Peyer's patch (tissue), 4 donors: Measurements from ENCODE around the gene CASR. TPM values are rescaled to one million over a fixed set of nuclear protein-coding genes. Genes with fewer than 3 reads are reported as not detected.

Experiments
- DNase-seq, 3 donors: peaks; one replicate each; pipeline ENCODE4 v3.0.0-alpha.2; 2017 to 2019
- H3K27ac ChIP-seq, 4 donors: fragments of 200-600 bp; sonication (generic); one replicate each; pipeline ENCODE4 v1.5.1; 2016 to 2019
- H3K27me3 ChIP-seq, 2 donors: fragments of 200-600 bp; sonication (generic); one replicate each; pipeline ENCODE4 v1.5.1; 2019
- H3K36me3 ChIP-seq, 3 donors: fragments of 200-600 bp; sonication (generic); one replicate each; pipeline ENCODE4 v1.5.1; 2016 to 2019
- H3K4me1 ChIP-seq, 4 donors: fragments of 200-600 bp; sonication (generic); one replicate each; pipeline ENCODE4 v1.5.1; 2016 to 2019
- H3K4me3 ChIP-seq, 4 donors: fragments of 200-600 bp; sonication (generic); 1 replicate in 3 of 4; 2 replicates in 1 of 4; pipeline ENCODE4 v1.5.1; 2016 to 2019; ENCODE audit warnings: mild to moderate bottlenecking in 1 of 4
- H3K9me3 ChIP-seq, 4 donors: fragments of 200-600 bp; sonication (generic); one replicate each; pipeline ENCODE4 v1.5.1; 2016 to 2019; ENCODE audit warnings: mild to moderate bottlenecking in 1 of 4
- CTCF ChIP-seq, 6 experiments: fragments of 450-650 bp in 4 of 6; fragments of 200-600 bp in 2 of 6; sonication (generic) in 1 of 6; IDR thresholded peaks; one replicate each; pipeline ENCODE4 v1.5.1; 2017 to 2019; ENCODE audit warnings: antibody characterized with exemption in 6 of 6, mild to moderate bottlenecking in 3 of 6, moderate library complexity in 1 of 6
- POLR2A ChIP-seq, 2 donors: fragments of 450-650 bp; IDR thresholded peaks; one replicate each; pipeline ENCODE4 v1.5.1; 2017; ENCODE audit warnings: antibody characterized with exemption in 2 of 2, mild to moderate bottlenecking in 2 of 2, moderate library complexity in 2 of 2
- total RNA-seq, 4 donors: library from RNA; depleted of rRNA; stranded (reverse); fragments of >200 nt; gene quantifications; one replicate each; pipeline ENCODE4 v1.1.0, GENCODE V29; 2016

The CASR gene
- total RNA-seq, 4 donors from 2014 or later, result 0.28 to 1.7 (median 1.1) TPM; not detected in 1

- TF ChIP-seq POLR2A (IDR thresholded peaks at IDR 0.05) (no peak), CTCF (IDR thresholded peaks at IDR 0.05) (no peak)
These were observed 62.7 kb downstream of the CASR start for GRCh38 chr3:122246199-122246598.

GRCh38 chr3:122247087-122247824 is 63.8 kb downstream of the CASR start:
- H3K27ac ChIP-seq, result peak overlapping the region in 2 of 4 donors; percentile 27 to 62
- peaks cover 0 to 7% (median 0%) of the 10 kb centered on the region in 4 donors for H3K4me1 ChIP-seq
- no peak overlapping the region for H3K4me3 ChIP-seq
- no peaks in the 10 kb centered on the region for H3K27me3 ChIP-seq
- no peaks in the 10 kb centered on the region for H3K36me3 ChIP-seq
- TF ChIP-seq CTCF (IDR thresholded peaks at IDR 0.05) (no peak), POLR2A (IDR thresholded peaks at IDR 0.05) (no peak)
- no peaks in the 10 kb centered on the region for H3K9me3 ChIP-seq
- DNase-seq, result peak in 1 of 3 donors; percentile 27

More at GRCh38 chr3:122246199-122246598, 62.7 kb downstream of the CASR start:
- no peaks in the 10 kb centered on the region for H3K27me3 ChIP-seq
- peaks cover 0 to 7% (median 0%) of the 10 kb centered on the region in 4 donors for H3K4me1 ChIP-seq
- no peak for DNase-seq
- H3K9me3 ChIP-seq, result no peaks in the 10 kb centered on the region
- peak overlapping the region in 1 of 4 donors; percentile 23 for H3K4me3 ChIP-seq
- peak overlapping the region in 1 of 4 donors; percentile 62 for H3K27ac ChIP-seq
- no peaks in the 10 kb centered on the region for H3K36me3 ChIP-seq

GRCh38 chr3:122247825-122248185 is 64.3 kb downstream of the CASR start:
- Histone ChIP-seq H3K36me3 (no peaks in the 10 kb centered on the region), H3K4me3 (no peak overlapping the region), H3K27ac (no peak overlapping the region), H3K4me1 (peaks cover 0 to 7% (median 0%) of the 10 kb centered on the region in 4 donors), H3K9me3 (no peaks in the 10 kb centered on the region), H3K27me3 (no peaks in the 10 kb centered on the region)
- peak in 2 of 3 donors; percentile 65 to 70 for DNase-seq
- TF ChIP-seq CTCF (IDR thresholded peaks at IDR 0.05) (no peak), POLR2A (IDR thresholded peaks at IDR 0.05) (no peak)

- Histone ChIP-seq H3K27ac (no peak overlapping the region), H3K36me3 (no peaks in the 10 kb centered on the region), H3K9me3 (no peaks in the 10 kb centered on the region), H3K4me3 (no peak overlapping the region), H3K27me3 (no peaks in the 10 kb centered on the region), H3K4me1 (peaks cover 0 to 7% (median 0%) of the 10 kb centered on the region in 4 donors)
- no peak for TF ChIP-seq POLR2A (IDR thresholded peaks at IDR 0.05)
- no peak for TF ChIP-seq CTCF (IDR thresholded peaks at IDR 0.05)
- no peak for DNase-seq
These were observed 68.0 kb downstream of the CASR start for GRCh38 chr3:122251428-122251827.

- no peak overlapping the region for H3K27ac ChIP-seq
- DNase-seq, result no peak
- H3K4me3 ChIP-seq, result no peak overlapping the region
These were observed 70.1 kb downstream of the CASR start for GRCh38 chr3:122253581-122253980.

More at GRCh38 chr3:122253581-122253980, 70.1 kb downstream of the CASR start:
- no peaks in the 10 kb centered on the region for H3K27me3 ChIP-seq
- peaks cover 0 to 2% (median 0%) of the 10 kb centered on the region in 4 donors for H3K4me1 ChIP-seq
- H3K36me3 ChIP-seq, result no peaks in the 10 kb centered on the region
- no peaks in the 10 kb centered on the region for H3K9me3 ChIP-seq
- TF ChIP-seq POLR2A (IDR thresholded peaks at IDR 0.05), result no peak
- no peak for TF ChIP-seq CTCF (IDR thresholded peaks at IDR 0.05)
